Right kidney (tissue), 1 donor: ENCODE data around the gene PARP14.
"Not testable (repeated sequence)": the region's sequence is repeated elsewhere in the genome, so short reads cannot be mapped to it uniquely, and the experiment has no call there.

Source experiments
- DNase-seq: peaks from one replicate; pipeline ENCODE4 v3.0.0-alpha.2; 2016

PARP14 gene

GRCh38 chr3:122716667-122717066 lies 36.0 kb downstream of the PARP14 start:
- no peak for DNase-seq

GRCh38 chr3:122719273-122719921 lies 38.8 kb downstream of the PARP14 start:
- DNase-seq = no peak

- no peak for DNase-seq
These were observed 44.5 kb downstream of the PARP14 start for GRCh38 chr3:122725106-122725505.

GRCh38 chr3:122727294-122727693 lies 46.7 kb downstream of the PARP14 start:
- no peak for DNase-seq

- no peak for DNase-seq
These were observed 47.1 kb downstream of the PARP14 start for GRCh38 chr3:122727766-122728165.

GRCh38 chr3:122728186-122728585 lies 47.5 kb downstream of the PARP14 start:
- no peak for DNase-seq

GRCh38 chr3:122728756-122729514 lies 48.3 kb downstream of the PARP14 start:
- no peak for DNase-seq

GRCh38 chr3:122730240-122730639 lies 49.6 kb downstream of the PARP14 start:
- no peak for DNase-seq

- not testable (repeated sequence) for DNase-seq
These were observed 52.3 kb downstream of the PARP14 start for GRCh38 chr3:122732682-122733525.

- no peak for DNase-seq
These were observed 58.5 kb downstream of the PARP14 start for GRCh38 chr3:122739172-122739571.

- no peak for DNase-seq
These were observed 61.6 kb downstream of the PARP14 start for GRCh38 chr3:122742234-122742633.

GRCh38 chr3:122743581-122744120 lies 63.0 kb downstream of the PARP14 start:
- DNase-seq = no peak

GRCh38 chr3:122745369-122746021 lies 64.9 kb downstream of the PARP14 start:
- DNase-seq = no peak

GRCh38 chr3:122747295-122747694 lies 66.7 kb downstream of the PARP14 start:
- not testable (repeated sequence) for DNase-seq

GRCh38 chr3:122748347-122748746 lies 67.7 kb downstream of the PARP14 start:
- DNase-seq = no peak

- DNase-seq = no peak
These were observed 74.3 kb downstream of the PARP14 start for GRCh38 chr3:122754929-122755328.

- no peak for DNase-seq
These were observed 74.9 kb downstream of the PARP14 start for GRCh38 chr3:122755491-122755890.

- DNase-seq = no peak
These were observed 78.4 kb downstream of the PARP14 start for GRCh38 chr3:122758877-122759560.

- DNase-seq = no peak
These were observed 80.0 kb downstream of the PARP14 start for GRCh38 chr3:122760453-122761271.

- DNase-seq = no peak
These were observed 85.8 kb downstream of the PARP14 start for GRCh38 chr3:122766430-122766829.
